Ecto neural progenitor cell (in vitro differentiated cells): ENCODE data around the gene DCAF4.
"Not testable (repeated sequence)": the region's sequence is repeated elsewhere in the genome, so short reads cannot be mapped to it uniquely, and the experiment has no call there.

Source experiments
- DNase-seq: peaks from one replicate; pipeline ENCODE4 v3.0.0-alpha.2; 2018; ENCODE audit warnings: low spot score

The DCAF4 gene

GRCh38 chr14:72970824-72971434 is 44.7 kb downstream of the DCAF4 start:
- DNase-seq = no peak

DNA sequence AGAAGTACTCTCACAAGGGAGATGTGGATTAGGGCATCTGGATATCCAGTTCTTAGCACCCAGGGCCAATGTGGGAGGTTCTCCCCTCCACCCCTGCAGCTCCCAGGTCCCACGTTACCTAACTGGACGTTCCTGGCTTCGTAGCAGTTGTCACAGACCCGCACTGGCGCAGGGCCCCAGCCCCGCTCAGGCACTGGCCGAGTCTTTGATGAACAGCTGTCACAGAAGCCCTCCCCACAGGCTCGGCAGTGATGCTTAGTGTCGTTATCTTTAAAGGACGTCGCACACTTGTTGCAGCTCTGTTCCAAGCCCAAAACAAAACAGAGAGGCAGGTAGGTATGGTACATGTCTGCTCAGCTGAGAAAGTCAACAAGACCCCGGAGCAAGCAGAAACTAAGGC is 48.4 kb downstream of the DCAF4 start:
- no peak for DNase-seq

GRCh38 chr14:72975770-72976169 is 49.5 kb downstream of the DCAF4 start:
- DNase-seq = no peak

GRCh38 chr14:72978856-72979255 is 52.6 kb downstream of the DCAF4 start:
- DNase-seq = no peak

GRCh38 chr14:72980863-72981262 is 54.6 kb downstream of the DCAF4 start:
- DNase-seq = no peak

- no peak for DNase-seq
Measured at GRCh38 chr14:72982146-72982708, 56.0 kb downstream of the DCAF4 start.

GRCh38 chr14:72986214-72986613 is 60.0 kb downstream of the DCAF4 start:
- no peak for DNase-seq

DNA sequence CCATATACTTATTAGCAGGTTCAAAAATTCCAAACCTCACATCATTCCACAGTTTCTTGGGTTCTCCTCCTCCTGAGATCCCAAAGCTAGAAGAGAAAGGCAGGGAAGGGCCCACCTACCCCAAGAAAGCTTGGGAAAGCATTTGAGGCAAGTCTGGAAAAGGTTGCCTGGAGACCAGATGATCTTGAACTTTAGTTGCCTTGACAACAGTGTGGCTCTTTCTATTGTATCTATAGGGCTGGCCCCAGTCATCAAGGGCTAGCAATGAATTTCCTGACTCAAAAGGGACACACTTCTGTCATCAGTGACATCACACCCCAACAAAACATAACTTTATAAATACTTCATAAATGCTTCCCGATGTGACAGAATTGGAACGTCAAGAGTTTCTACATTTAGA is 60.6 kb downstream of the DCAF4 start:
- DNase-seq = no peak

DNA sequence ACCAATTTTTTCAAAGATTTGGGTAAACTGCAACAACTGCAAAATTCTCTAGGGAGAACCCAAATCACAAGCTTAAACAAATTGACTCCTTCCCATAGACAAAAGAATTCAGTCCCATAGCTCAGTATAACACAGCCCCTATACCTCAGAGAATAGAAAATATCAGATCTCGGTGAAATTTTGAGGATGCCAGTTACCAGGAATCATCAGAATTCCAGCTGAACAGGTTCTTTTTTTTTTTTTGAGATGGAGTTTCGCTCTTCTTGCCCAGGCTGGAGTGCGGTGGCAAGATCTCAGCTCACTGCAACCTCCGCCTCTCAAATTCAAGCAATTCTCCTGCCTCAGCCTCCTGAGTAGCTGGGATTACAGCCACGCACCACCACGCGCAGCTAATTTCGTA is 63.9 kb downstream of the DCAF4 start:
- no peak for DNase-seq

- DNase-seq = no peak
Measured at GRCh38 chr14:72996916-72997315, 70.7 kb downstream of the DCAF4 start.

GRCh38 chr14:72998252-72998903 is 72.1 kb downstream of the DCAF4 start:
- DNase-seq = no peak

- DNase-seq = no peak
Measured at GRCh38 chr14:72999316-72999715, 73.1 kb downstream of the DCAF4 start.

- DNase-seq = no peak
Measured at GRCh38 chr14:73000073-73000472, 73.8 kb downstream of the DCAF4 start.

- no peak for DNase-seq
Measured at GRCh38 chr14:73003681-73004080, 77.4 kb downstream of the DCAF4 start.

- not testable (repeated sequence) for DNase-seq
Measured at GRCh38 chr14:73004641-73005040, 78.4 kb downstream of the DCAF4 start.

- DNase-seq = no peak
Measured at GRCh38 chr14:73007835-73008234, 81.6 kb downstream of the DCAF4 start.

DNA sequence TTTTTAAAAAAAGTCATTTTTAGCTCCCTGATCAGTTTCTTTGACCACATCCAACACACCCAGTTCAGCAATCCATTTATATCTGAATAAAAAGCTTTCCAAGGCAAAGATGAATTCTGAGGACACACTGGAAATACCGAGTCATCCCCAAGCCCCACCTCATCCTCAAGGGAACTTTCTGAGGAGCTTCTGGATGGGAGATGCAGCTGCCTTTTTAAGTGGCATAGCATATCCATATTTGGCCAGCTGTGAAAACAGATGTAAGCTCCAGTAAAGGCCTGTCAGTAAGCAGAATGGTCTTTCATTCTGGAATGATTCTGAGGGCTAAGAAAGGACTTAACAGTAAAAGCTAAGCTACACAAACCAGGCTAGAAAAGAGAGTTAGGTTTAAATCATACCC is 82.2 kb downstream of the DCAF4 start:
- DNase-seq = no peak
